Suppressor macrophage treated with lipopolysaccharide for 4 hours (primary cell): ENCODE results near the gene UBXN6.

ENCODE experiments used
- DNase-seq: peaks from one replicate; pipeline ENCODE4 v3.0.0-alpha.2; 2020

Gene UBXN6

DNA sequence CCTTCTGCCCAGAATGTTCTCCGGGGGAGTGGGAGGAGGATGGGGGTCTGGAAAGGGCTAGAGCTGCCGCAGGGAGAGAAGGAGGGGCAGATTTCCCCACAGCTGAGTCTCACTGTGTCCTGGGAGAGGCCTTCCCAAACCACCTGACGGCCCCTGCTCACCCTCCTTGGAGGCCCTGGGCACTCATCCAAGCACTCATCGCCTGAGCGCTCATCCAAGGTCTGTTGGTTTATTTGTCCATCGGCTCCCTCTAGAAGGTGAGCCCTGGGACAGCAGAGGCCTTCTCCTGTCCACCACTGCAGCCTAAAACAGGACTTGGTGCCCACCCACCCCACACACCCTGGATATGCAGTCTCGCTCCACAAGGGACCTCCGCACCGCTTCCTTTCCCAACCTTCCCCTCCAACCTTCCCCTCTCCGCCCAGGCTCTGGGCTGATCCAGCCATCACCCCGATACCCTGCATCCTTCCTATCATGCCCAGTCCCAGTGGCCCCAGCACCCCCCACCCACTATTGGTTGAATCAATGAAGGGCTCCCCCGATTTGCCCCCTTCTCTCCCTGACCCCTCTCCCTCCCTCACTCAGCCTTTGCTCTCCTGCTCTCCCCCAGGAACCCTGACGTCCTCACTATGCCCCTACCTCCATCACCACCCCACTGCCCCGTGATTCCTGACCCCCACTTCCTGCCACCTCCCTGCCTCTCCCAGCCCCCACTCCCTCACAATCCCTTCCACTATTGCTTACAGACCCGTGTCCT, 1.7 kb downstream of the UBXN6 start:
- no peak for DNase-seq

DNA sequence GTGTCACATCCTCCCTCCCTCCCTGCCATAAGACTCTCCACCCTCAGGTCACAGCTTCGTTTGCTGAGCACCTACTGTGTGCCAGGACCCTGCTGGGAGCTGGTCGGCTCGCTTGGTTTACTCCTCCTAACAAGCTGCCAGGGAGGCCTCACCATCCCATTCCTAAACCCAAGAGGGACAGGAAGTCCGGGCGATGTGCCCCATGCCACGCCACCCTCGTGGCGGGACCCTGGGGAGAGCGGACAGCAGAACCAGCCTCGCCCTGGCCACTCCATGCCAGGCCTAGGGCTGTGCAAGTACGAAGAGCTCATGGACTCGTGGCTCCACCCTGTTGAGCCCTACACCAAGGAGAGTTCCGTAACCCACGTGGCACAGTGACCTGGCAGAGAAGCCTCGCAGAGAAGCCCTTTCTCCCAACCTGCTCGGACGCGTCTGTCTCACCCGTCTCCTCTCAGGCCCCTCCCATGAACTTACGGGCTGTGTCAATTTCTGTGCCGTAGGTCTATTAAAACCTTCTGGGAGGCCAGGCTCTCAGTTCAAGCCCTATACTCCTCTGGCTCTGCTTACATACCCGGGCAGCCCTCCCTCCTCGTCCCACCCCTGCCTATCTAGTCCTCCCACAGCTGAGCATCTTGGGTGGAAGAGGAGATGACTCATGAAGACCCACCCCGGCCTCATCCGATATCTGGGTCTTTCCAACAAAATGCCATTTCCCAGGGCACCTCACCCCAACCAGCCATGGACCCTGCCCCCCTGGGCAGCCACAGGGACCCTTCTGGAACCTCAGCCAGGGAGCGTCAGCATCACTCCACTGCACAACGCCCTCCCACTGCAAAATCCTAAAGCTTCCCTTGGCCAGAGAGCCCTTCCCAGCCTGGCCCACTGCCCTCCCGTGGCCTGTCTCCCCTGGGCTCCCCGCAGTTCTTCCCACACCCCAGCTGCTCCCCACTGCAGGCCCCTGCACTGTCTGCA, 2.6 kb downstream of the UBXN6 start:
- no peak for DNase-seq

DNA sequence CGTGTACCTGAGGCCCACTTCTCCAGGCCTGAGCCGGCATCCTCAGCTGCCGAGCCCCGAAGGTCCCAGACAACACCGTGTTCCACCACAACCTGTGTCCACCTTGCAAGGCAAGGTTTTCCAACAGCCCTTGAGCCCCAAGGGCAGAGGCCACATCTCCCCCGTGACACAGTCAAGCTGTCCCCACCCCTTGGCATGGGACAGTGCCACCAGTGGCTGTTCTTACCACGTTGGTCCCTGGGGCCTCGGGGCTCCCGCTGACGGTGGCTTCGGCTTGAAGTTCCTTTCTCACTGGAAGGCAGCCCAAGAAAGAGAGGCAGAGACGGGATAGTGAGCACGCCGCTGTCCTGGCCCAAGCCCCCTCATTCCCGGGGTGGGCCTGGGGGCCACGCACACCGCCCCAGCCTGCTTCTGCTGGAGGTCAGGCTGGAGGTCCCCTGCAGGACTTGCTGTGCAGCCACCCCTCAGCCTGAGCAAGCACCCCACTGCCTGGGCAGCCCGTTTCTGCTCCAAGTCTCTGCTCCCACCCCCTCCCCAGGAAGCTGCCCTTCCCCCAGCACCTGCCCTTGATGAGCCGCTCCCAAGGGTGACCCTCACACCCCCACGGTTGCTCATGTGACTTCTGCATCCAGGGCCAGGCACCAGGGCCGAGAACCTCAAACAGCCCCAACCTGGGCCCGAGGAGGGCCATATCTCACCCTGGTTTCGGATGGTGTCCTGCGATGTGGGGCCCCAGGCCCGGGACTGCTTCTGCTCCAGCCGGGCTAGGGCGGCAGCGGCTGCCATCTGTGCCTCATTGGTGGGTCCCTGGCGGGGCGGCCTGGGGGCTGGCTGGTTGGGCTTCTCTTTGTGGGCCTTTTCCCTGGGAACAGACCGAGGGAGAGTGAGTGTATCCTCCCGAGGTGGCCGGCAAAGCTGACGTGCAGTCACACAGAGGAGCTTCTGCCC, 4.1 kb downstream of the UBXN6 start:
- no peak for DNase-seq

DNA sequence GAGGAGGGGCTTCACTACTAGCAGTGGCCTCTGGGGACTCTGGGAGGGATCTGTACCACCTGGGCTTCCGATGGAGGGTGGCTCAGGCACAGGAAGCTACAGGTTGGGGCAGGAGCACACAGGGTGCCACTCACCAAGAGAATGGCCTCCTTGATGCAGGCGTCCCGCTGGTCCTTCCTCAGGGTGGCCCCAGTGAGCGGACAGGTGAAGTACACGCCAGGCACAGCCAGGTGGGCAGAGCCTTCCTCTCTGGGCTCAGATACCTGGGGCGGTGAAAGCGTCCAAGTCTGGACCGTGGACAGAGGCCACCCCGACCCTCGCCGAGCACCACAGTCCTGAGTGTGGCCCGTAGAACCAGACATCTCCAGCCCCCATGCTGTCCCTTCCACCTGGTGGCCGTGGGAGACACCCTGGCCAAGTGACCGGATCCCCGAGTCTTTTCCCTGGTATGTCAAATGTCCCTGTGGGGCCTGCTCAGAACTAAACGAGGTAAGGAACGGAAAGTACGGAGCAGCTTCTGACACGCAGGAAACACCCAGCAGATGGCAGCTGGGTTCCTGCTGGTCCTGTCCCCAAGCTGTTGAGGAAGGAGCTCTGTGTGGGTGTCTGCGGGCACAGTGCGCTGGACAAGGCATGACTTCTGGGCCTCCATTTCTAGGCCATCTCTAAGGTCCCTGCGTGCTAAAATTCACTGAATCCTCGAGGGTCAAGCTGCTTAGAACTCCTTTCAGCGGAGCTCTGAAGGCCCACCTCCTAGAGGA, 5.2 kb downstream of the UBXN6 start:
- no peak for DNase-seq

DNA sequence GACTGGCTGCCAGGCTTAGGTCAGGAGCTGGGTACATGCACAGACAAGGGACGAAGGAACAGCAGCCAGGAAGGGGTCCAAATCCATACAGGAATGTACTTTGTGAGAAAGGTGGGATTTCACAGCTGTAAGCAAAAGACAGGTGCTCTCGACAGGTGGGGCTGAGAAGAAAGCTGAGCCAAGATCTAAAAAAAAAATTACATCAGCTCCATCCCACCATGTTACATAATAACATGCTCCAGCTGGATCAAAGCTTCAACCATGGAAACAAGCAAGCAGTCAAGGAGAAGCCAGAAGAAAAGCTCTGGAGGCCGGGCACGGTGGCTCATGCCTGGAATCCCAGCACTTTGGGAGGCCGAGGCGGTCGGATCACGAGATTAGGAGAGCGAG, 8.0 kb downstream of the UBXN6 start:
- no peak for DNase-seq

DNA sequence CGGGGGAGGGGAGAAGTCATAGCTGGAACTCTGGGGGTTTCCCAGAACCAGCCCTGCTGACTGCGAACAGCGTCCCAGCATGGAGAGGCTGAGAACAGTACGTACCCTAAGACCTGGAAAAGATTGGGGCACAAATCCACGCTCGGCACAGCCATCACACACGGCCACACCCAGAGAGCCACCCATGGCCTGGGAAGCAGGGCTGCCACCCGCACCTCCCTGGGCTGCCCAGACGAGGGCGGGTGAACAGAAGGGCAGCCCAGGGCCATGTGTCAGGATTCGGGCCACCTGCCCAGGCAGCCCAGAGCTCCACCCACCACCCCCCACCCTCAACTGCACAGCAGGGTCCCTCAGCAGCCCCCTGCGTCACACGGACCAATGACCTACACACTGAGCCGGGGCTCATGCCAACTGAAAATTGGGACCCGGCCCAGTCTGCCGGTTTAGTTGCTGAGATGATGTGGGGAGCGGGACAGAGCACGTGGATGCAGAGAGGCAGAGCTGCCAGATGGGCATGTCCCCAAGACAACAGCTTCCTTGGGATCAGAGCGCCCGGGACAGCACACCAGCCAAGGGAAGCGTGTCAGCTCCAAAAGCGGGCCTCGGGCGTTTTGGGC, 8.5 kb downstream of the UBXN6 start:
- DNase-seq: no peak

DNA sequence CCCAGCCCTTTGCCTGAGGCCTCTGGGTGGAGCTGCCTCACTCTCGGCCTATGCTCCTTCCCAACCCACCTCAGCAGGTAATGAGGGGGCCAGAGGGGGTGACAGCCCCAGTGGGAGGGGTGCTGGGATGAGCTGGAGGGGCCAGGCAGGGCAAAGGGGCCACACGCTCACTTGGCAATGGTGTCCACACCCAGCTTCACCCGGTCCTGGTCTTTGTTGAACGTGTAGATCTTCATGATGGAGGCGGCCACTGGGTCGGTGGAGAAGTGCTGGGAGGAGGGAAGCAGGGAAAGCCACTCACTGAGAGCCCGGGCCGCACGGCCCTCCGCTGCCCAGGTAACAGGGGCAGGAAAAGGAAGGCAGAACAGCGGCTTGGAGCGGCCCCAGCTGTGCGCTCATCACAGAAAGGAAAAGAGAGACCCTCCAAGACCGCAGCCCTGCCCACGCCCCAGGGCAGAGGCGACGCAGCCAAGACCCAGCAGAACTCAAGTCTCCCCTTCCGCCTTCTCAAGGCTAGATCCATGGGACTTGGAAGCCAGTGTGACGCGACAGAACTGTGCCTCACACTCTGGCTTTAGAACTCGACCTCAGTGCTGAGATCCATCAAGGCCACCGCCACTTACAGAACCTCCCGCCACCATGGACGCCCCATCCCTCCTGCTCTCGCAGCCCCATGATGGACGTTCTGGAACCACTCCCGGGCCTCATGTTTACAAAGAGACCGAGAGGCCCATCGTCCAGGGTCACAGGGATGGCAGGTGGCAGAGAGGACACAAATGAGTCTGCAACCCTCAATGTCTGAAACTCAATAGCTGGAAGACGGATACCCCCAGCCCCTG, 9.2 kb downstream of the UBXN6 start:
- DNase-seq: no peak

DNA sequence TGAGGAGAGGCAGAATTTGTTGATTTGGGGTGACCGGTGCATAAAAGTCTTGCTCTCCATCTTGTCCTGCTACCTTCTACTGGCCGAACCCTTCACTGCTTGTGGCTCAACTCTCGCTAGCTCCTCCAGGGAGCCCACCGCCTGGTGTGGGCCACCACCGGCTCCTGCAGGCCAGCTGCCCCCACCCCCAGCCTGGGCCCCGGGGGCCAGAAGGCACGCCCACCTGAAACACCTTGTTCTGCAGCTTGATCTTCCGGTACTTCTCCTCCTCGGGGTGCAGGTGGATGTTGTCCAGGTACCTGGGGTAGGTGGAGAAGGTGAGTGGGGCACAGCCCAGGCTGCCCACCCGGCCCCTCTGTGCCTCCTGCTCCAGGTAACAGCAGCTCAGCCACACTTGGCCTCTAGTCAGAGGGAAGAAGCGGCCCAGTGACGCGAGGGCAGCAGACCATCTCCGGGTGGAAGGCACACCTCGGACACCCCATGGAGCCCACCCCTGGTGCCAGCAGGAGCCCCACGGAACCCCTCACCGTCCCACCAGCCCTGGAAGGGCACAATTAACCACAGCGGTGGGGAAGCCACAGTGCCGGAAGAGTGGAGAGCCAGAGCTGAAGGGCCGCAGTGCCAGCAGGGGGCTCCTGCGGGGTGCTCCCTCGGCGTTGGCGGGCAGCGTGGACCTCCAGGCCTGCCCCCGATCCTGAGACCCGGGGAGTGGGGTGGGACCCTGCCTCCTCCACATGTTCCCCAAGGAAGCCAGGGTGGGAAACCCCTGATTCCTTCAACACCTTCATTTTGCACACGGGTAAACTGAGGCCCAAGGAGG, 10.1 kb downstream of the UBXN6 start:
- no peak for DNase-seq

DNA sequence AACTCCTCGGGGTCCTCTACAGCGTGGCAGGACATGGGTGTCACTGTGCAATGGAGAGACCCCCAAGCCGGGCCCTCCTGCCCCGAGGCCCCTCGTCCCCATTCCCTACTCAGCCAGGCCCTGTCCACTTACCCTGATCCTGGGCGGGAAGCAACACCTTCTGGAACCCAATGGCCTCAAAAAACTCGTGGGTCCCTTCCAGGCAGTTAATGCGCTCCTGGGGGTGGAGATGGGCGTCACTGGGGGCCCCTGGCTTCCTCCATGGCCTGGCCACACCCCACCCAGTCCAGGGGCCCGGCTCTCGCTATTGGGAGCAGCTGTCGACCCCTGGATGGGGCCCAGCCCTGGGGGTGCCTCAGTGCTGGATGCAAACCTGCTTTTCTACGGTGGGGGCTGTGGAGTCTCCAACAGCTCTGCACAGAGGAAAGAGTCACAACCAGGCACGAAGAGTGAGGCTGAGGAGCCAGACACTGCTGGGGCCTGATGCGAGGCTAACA, 10.8 kb downstream of the UBXN6 start:
- no peak for DNase-seq

DNA sequence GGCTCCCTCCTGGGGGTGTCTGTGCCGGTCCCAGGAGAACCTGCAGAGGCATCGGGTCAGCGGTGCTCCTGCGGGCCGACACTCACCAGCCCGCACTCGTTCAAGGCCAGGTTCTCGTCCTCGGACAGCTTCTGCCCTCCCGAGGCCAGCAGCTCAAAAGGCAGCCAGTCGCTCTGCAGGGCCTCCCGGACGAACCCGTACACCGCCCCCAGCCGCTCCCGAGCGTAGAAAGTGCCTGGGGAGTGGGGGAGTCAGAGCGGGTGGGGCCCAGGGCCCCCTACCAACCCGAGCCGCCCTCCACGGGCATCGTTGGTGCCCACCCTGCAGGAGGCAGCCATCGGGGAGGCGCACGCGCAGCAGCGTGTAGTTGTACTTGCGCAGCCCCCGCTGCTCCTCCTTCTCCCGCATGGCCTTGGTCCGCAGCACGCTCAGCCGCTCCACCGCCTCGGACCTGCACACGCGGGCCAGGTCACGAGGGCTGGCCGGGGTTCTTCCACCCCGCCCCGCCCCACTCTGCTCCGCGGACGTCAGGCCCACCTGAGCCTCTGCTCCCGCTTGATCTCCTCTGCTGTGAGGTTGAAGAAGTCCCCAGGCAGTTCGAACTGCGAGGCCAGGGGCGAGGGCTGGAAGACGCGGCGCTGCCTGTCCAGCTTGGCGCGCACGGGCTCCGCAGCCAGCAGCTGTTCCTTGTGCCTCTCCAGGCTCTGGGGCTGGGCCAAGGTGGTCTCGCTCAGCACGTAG, 11.5 kb downstream of the UBXN6 start:
- no peak for DNase-seq

DNA sequence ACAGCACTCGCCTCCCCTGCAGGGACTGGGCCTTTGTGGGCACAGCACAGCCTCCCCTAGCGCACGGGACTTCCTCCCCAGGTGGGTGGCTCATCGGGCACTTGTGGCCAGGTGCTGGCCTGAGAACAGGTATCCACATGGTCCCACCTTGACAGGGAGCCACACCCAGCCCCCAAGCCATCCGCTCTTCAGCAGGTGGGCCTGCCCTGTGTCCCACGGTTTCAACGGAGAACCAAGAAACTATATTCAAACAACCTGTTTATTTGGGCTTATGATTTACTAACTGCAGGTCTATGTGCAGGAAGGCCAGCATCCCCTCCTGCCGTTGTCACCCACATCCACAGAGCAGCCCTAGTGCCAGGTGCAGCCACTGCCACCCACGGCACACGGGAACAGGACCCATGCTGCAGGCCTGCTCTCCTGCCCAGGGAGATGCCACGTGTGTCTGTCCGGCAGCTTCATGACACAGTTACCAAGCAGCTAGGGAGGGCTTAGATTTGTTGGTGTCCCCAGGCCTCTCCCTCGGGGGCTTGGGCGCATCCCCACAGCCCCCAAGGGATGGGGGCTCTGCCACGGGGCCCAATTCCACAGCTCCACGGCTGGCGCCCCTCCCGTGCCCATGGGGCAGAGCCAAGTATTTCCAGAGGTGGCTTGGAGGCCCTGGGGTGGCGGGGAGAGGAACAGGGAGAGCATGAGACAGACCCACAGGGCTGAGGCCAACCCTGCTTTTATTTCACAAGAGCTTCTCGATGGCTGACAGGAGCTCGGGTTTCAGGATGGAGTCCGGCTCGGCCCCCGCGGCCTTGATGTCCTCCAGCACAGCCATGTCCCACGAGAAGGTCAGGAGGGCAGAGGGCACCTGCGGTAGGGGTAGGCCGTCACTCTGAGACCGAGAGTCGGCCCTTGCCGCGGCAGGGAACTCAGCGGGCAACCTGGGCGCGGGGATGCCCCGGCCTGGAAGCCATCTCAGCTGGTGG, 12.5 kb downstream of the UBXN6 start:
- no peak for DNase-seq

DNA sequence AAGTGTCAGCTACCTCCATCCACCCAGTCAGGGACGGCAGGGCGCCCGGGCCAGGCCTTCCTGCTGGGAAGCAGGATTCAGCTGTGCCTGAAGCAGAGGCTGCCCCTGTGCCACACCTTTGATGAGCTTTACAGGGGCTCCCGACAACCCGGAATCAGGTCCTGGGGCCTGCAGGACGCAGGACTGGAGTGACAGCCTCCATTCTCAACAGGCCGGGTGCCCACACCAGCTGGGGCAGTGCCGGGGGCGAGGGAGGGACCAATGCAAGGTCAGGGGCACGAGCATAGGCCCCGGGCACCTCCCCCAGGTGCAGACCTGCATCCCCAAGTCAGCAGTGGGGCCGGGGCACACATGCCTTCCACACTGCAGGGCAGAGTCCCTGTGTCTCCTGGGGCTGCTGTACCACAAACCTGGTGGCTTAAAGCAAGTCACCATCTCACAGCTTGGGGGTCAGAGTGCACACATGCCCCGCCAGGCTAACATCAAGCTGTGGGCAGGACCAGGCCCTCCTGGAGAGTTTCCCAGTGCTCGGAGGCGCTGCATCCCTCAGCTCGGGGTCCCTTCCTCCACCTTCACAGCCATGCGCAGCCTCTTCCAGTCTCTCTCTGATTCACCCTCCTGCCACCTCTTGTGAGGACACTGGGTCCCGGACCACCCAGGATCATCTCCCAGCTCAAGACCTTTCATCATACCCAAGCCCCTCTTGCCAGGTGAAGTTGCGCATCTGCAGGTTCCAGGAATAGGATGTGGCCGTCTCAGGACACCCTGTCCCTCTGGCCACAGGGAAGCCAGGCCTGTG, 13.4 kb downstream of the UBXN6 start:
- DNase-seq: no peak

DNA sequence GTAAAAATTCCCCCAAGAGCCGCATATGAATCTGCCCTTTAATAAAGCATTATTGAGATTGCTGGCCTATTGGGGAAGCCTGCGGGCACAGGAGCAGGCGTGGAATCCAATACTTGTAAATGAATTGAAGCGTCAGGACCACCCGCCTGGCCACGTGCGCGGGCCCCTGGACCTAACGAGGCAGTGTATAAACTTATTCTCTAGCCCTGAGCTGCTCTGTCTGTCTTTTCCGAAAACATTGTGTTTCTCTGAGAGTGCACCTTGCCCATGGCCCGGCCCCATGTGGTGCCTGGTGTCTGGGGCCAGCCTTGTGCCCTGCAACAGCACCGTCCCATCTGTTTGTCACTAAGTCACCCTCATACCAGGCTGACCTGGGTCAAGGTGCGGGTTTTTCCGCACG, 14.4 kb downstream of the UBXN6 start:
- DNase-seq: no peak

DNA sequence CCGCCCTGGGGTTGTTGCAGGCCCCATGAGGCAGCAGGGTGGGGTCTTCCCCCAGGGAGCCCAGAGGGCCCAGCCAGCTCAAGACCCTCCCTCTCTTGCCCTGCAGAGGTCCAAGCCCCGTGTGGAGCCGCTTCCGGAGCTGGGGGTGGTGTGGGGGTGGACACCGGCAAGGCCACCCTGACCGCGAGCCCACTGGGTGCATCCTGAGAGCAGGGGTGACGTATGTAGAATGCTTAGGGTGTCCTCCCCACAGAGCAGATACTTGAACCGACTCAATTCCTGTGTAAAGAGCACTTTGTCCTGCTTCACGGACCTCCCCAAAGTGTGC, 14.8 kb downstream of the UBXN6 start:
- no peak for DNase-seq

DNA sequence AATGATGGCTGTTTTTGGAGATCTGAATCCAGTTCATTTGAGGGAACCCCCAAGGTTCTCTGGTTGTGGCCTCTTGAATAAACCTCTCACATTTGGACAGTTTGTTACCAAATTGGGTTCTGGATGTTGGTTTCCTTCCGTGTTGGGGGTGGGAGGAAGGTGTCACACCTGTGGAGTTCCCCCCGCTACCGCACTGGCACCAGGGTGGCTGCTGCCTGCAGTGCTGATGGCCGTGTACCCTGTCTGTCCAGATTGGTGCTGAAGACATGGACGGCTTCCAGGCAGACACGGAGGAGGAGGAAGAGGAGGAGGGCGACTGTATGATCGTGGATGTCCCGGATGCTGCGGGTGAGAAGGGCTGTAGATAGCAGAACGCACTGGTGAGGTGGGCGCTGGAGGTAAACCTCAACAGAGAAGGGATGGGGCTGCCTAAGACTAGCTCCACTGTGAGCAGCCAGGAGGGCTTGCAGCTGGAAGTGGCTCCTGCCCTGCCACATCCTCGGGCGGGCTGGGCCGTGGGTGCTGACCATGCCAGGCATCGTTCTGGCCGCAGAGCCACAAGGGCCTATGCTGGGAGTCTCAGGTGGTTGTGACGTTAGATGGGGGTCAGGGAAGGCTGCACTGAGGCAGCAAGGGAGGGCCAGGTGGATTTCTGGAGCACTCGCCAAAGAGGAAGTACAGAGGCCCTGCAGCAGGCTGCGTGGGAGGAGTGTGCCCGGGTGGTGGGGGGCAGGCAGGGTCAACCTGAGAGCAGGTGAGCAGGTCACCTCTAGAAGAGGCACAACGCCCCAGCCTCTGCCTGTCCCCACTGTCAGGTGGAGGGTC, 15.4 kb downstream of the UBXN6 start:
- no peak for DNase-seq

DNA sequence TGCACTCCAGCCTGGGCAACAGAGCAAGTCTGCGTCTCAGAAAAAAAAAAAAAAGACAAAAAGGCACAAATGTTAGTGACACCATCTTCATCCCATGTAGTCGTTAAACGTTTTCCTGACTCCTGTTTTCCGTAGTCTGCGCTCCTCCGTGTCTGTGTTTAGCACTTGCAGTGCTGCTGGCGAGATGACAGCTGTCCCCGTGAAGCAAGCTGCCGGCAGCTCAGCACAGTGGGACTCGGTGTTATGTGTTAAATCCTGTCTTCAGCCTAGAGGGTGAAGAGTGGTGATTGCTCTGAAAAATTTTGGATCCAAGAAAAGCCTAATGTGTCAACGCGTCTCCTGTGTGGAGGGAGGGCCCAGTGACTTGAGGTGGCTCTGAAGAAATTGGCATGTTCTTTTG, 18.4 kb downstream of the UBXN6 start:
- no peak for DNase-seq
